Lung (tissue), 12 donors: ENCODE results near the gene F2. TPM values are rescaled to one million over a fixed set of nuclear protein-coding genes. Genes with fewer than 3 reads are reported as not detected.

Experiments used
- ATAC-seq: fragments of 200-7000 bp; cut with Tn5 transposase; one replicate; pipeline ENCODE4 v1.9.1; 2020; ENCODE audit warnings: moderate number of reproducible peaks; ENCODE audit not compliant: insufficient read depth, low FRiP score
- DNase-seq, 3 donors: peaks; one replicate each; pipeline ENCODE4 v3.0.0-alpha.2; 2013 to 2017
- H3K27ac ChIP-seq, 2 donors: one replicate each; pipeline ENCODE4 v1.5.1; 2013; ENCODE audit warnings: mild to moderate bottlenecking in 2 of 2, moderate library complexity in 2 of 2, control low read depth in 1 of 2, inconsistent platforms in 1 of 2, low read depth in 1 of 2, low read length in 1 of 2
- H3K27me3 ChIP-seq, 3 donors: one replicate each; pipeline ENCODE4 v1.5.1; 2013; ENCODE audit warnings: low read length in 2 of 3; ENCODE audit not compliant: control insufficient read depth in 3 of 3, insufficient read depth in 3 of 3
- H3K36me3 ChIP-seq, 4 donors: one replicate each; pipeline ENCODE4 v1.5.1; 2013; ENCODE audit warnings: low read length in 4 of 4, mild to moderate bottlenecking in 1 of 4, moderate library complexity in 1 of 4; ENCODE audit not compliant: control insufficient read depth in 4 of 4, insufficient read depth in 4 of 4
- H3K4me1 ChIP-seq, 5 donors: one replicate each; pipeline ENCODE4 v1.5.1; 2013; ENCODE audit warnings: low read length in 5 of 5, mild to moderate bottlenecking in 2 of 5, moderate library complexity in 1 of 5; ENCODE audit not compliant: control insufficient read depth in 5 of 5, insufficient read depth in 5 of 5
- H3K4me3 ChIP-seq: one replicate; pipeline ENCODE4 v1.5.1; 2013; ENCODE audit warnings: mild to moderate bottlenecking, control low read depth, moderate library complexity
- H3K9ac ChIP-seq, 2 donors: one replicate each; pipeline ENCODE4 v1.5.1; 2013; ENCODE audit warnings: low read length in 2 of 2, control low read depth in 1 of 2; ENCODE audit not compliant: insufficient read depth in 1 of 2
- H3K9me3 ChIP-seq, 4 donors: one replicate each; pipeline ENCODE4 v1.5.1; 2013; ENCODE audit warnings: low read length in 3 of 4, mild to moderate bottlenecking in 1 of 4, moderate library complexity in 1 of 4; ENCODE audit not compliant: control insufficient read depth in 4 of 4, insufficient read depth in 3 of 4
- WGBS, 2 donors: extraction: QIAGEN DNeasy Blood & Tissue Kit; methylation state at CpG; one replicate each; pipeline ENCODE4 v1.1.7; 2013; 5-methylcytosine and 5-hydroxymethylcytosine counted together
- polyA plus RNA-seq, 2 donors: library from polyadenylated mRNA; stranded (reverse); fragments of 200-250 nt; gene quantifications; one replicate each; pipeline ENCODE4 v1.2.1, GENCODE V29; 2013
- total RNA-seq, 2 donors: library from RNA; depleted of rRNA in 1 of 2; stranded (reverse); fragments of >200 nt in 1 of 2; gene quantifications; one replicate each; pipeline ENCODE4 v1.2.1, GENCODE V29; 2014 to 2021
- TF ChIP-seq, protein P1 (sequence below): IDR thresholded peaks from 2 replicates; pipeline ENCODE4 v1.5.1; 2012; ENCODE audit warnings: mild to moderate bottlenecking; ENCODE audit errors: control extremely low read depth, extremely low read depth
- donor health status: control.
- donor health status: control.
- donor health status: Bipolar disorder and iron deficiency.
- donor health status: healthy.
- donor health status: DM: yes; HTN: yes; CAD: no.

F2 gene
- total and polyA plus RNA-seq, 4 donors, result 0.01 to 0.40 (median 0.26) TPM; not detected in 1

- ATAC-seq (no peak), DNase-seq (no peak)
- WGBS, 2 donors, result 82 to 90% methylated on average over 10 of the region's 10 CpGs
- Histone ChIP-seq H3K4me3 (no peak overlapping the region), H3K27me3 (no peaks in the 10 kb centered on the region), H3K9ac (no peak overlapping the region), H3K9me3 (no peaks in the 10 kb centered on the region), H3K36me3 (peaks cover 33 to 54% (median 42%) of the 10 kb centered on the region in 4 donors), H3K4me1 (no peaks in the 10 kb centered on the region), H3K27ac (no peak overlapping the region)
- TF ChIP-seq, protein P1, sequence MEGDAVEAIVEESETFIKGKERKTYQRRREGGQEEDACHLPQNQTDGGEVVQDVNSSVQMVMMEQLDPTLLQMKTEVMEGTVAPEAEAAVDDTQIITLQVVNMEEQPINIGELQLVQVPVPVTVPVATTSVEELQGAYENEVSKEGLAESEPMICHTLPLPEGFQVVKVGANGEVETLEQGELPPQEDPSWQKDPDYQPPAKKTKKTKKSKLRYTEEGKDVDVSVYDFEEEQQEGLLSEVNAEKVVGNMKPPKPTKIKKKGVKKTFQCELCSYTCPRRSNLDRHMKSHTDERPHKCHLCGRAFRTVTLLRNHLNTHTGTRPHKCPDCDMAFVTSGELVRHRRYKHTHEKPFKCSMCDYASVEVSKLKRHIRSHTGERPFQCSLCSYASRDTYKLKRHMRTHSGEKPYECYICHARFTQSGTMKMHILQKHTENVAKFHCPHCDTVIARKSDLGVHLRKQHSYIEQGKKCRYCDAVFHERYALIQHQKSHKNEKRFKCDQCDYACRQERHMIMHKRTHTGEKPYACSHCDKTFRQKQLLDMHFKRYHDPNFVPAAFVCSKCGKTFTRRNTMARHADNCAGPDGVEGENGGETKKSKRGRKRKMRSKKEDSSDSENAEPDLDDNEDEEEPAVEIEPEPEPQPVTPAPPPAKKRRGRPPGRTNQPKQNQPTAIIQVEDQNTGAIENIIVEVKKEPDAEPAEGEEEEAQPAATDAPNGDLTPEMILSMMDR, result no peak
Measured at GRCh38 chr11:46743693-46744339, 24.8 kb downstream of the F2 start.

DNA sequence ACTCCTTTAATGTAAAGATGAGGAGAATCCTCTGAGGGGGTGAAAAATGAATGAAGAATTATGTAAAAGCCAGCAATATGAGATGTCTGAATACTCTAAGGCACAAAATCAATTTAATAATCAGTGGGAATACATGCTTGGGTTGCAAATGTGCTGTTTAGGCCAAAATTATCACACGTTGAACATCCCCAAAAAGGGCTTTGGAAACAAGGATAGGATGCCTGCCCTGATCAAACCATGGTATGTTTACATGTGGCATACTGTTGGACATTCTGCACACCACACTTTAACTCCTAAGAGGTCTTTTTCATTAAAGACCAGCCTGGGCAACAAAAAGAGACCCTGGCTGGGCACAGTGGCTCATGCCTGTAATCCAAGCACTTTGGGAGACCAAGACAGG lies 26.3 kb downstream of the F2 start:
- Histone ChIP-seq H3K27me3 (no peaks in the 10 kb centered on the region), H3K9ac (no peak overlapping the region), H3K36me3 (peaks cover 39 to 54% (median 49%) of the 10 kb centered on the region in 4 donors), H3K9me3 (no peaks in the 10 kb centered on the region), H3K4me3 (no peak overlapping the region), H3K27ac (no peak overlapping the region), H3K4me1 (no peaks in the 10 kb centered on the region)
- TF ChIP-seq, protein P1, result no peak
- ATAC-seq, result no peak
- DNase-seq, result no peak
- WGBS, 2 donors, result 90 to 100% methylated on average over 1 of the region's 1 CpG

DNA sequence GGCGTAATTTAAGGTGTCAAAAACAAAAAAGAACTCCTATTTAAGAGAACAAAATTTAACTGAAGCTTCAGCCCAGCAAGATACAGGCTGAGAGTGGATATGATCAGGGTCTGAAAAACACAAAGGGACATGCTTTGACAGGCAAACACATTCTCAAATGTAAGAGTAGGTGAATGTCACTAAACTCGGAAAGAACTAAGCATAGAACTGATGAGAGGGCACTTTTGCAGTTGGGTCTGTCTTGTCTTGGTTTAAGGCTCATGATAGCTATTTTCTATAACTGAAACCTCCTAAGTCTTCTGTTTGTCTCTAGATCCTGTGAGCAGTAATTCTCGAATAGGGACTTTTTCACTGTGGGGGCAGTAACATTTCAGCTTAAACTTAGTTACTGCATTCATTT lies 27.0 kb downstream of the F2 start:
- Histone ChIP-seq H3K27me3 (no peaks in the 10 kb centered on the region), H3K9ac (no peak overlapping the region), H3K4me1 (no peaks in the 10 kb centered on the region), H3K36me3 (peaks cover 44 to 60% (median 56%) of the 10 kb centered on the region in 4 donors), H3K4me3 (no peak overlapping the region), H3K27ac (no peak overlapping the region), H3K9me3 (no peaks in the 10 kb centered on the region)
- whole genome bisulfite sequencing, 2 donors, result 93 to 94% methylated on average over 3 of the region's 3 CpGs
- TF ChIP-seq, protein P1, result no peak
- DNase-seq, result no peak
- no peak for ATAC-seq

DNA sequence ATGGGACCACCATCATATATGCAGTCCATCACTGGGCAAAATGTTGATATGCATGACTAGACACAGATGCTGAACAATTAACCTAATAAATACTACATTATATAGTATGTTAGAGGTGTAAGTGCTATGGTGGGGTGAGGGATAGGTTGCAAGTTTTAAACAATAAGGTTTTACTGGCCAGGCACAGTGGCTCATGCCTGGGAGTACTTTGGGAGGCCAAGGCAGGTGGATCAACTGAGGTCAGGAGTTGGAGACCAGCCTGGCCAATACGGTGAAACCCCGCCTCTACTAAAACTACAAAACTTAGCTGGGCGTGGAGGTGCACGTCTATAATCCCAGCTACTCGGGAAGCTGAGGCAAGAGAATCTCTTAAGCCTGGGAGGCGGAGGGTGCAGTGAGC lies 28.1 kb downstream of the F2 start:
- ATAC-seq, result no peak
- H3K36me3 ChIP-seq, result peaks cover 43 to 64% (median 59%) of the 10 kb centered on the region in 4 donors

More for the DNA sequence above, 28.1 kb downstream of the F2 start:
- H3K27me3 ChIP-seq, result no peaks in the 10 kb centered on the region
- H3K4me1 ChIP-seq, result no peaks in the 10 kb centered on the region
- no peak overlapping the region for H3K27ac ChIP-seq
- no peak for DNase-seq
- TF ChIP-seq, protein P1, result no peak
- H3K4me3 ChIP-seq, result no peak overlapping the region
- H3K9ac ChIP-seq, result no peak overlapping the region
- H3K9me3 ChIP-seq, result no peaks in the 10 kb centered on the region
- WGBS, 2 donors, result 91 to 96% methylated on average over 6 of the region's 6 CpGs
